ENCODE measurements around the gene ST3GAL3. TPM values are rescaled to one million over a fixed set of nuclear protein-coding genes. Genes with fewer than 3 reads are reported as not detected.

ST3GAL3 gene
- total RNA-seq, 2 donors from 2014 or later: 13.8 to 35.0 TPM

DNA sequence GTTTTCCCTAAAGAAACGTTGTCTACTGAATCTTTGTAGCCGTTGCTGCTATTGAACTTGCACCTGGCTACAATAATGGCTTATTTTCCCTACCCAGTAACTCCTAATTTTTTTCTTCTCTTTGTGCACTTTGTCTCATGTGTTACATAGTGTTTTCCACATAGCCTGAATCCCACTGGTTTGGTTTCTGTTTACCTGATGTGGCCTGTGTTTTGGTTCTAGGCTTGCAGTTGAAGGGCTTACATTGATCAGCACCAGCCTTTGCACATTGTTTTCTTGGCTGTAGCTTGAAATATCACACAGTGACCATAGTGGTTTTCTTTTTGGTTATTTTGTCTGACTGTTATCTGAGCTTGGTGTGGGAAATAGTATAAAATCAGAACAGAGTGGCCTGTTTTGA is 29.5 kb downstream of the ST3GAL3 start:
- TF ChIP-seq, protein P1, sequence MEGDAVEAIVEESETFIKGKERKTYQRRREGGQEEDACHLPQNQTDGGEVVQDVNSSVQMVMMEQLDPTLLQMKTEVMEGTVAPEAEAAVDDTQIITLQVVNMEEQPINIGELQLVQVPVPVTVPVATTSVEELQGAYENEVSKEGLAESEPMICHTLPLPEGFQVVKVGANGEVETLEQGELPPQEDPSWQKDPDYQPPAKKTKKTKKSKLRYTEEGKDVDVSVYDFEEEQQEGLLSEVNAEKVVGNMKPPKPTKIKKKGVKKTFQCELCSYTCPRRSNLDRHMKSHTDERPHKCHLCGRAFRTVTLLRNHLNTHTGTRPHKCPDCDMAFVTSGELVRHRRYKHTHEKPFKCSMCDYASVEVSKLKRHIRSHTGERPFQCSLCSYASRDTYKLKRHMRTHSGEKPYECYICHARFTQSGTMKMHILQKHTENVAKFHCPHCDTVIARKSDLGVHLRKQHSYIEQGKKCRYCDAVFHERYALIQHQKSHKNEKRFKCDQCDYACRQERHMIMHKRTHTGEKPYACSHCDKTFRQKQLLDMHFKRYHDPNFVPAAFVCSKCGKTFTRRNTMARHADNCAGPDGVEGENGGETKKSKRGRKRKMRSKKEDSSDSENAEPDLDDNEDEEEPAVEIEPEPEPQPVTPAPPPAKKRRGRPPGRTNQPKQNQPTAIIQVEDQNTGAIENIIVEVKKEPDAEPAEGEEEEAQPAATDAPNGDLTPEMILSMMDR (IDR thresholded peaks at IDR 0.05): no peak
- TF ChIP-seq POLR2AphosphoS5 (IDR thresholded peaks at IDR 0.05): no peak
- TF ChIP-seq POLR2A (IDR thresholded peaks at IDR 0.05): no peak

DNA sequence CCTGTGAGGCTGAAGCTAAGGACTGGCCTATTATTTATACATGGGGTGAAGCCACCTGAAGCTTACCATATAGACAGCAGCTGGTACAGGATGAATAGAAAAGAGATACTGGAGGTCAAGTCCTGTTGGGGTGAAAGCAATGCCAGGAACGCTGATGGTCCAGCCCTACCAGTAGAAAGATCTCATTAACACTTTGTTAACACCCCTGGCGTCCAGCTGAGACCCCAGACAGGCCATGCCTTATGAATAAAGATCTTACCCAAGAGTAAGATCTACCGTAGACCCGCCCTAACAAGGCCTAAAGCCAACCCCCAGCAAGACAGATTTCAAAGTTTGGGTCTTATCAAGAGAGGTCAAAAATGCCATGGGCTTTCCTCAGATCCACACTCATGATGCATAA is 34.7 kb downstream of the ST3GAL3 start:
- no peaks in the 10 kb centered on the region for H3K27me3 ChIP-seq (replicated peaks; ENCODE audit: insufficient read depth)
- DNase-seq (ENCODE audit: low spot score): no peak
- no peaks in the 10 kb centered on the region for H3K9me3 ChIP-seq
- TF ChIP-seq, protein P1 (IDR thresholded peaks at IDR 0.05): no peak
- no peak for TF ChIP-seq POLR2AphosphoS5 (IDR thresholded peaks at IDR 0.05)
- no peak overlapping the region for H3K4me3 ChIP-seq
- H3K4me1 ChIP-seq (replicated peaks): no peaks in the 10 kb centered on the region
- H3K27ac ChIP-seq: no peak overlapping the region
- intact Hi-C loops (cut with DNase I): no loop called here
- WGBS: 94% methylated on average over 4 of the region's 4 CpGs
- no peaks in the 10 kb centered on the region for H3K36me3 ChIP-seq

More for the DNA sequence above, 29.5 kb downstream of the ST3GAL3 start:
- H3K27ac ChIP-seq: no peak overlapping the region
- H3K27me3 ChIP-seq (replicated peaks; ENCODE audit: insufficient read depth): no peaks in the 10 kb centered on the region
- H3K4me1 ChIP-seq (replicated peaks): no peaks in the 10 kb centered on the region
- no peak overlapping the region for H3K4me3 ChIP-seq
- no peak for DNase-seq (ENCODE audit: low spot score)
- no peaks in the 10 kb centered on the region for H3K9me3 ChIP-seq
- intact Hi-C loops (cut with DNase I): no loop called here
- WGBS: 65% methylated on average over 2 of the region's 2 CpGs
- H3K36me3 ChIP-seq: no peaks in the 10 kb centered on the region

DNA sequence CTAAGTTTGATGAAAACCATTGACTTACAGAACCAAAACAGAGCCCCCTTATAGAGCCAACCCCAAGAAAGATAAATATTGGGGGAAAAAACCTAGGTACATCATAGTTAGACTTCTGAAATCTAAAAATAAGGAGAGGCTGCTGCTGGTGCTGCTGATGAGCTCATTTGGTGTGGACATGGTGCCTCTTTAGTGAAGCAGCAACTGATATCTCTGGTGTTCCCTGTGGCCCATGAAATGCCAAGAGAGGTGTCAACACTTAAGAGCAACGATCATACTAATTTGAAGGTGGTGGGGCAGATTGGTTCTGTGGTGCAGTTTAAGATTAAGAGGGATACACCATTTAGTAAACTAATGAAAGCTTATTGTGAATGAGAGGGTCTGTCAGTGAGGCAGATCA is 35.9 kb downstream of the ST3GAL3 start:
- Histone ChIP-seq H3K27ac (no peak overlapping the region), H3K4me1 (replicated peaks) (no peaks in the 10 kb centered on the region), H3K36me3 (no peaks in the 10 kb centered on the region), H3K9me3 (no peaks in the 10 kb centered on the region), H3K4me3 (no peak overlapping the region), H3K27me3 (replicated peaks; ENCODE audit: insufficient read depth) (no peaks in the 10 kb centered on the region)
- 75% methylated on average over 1 of the region's 1 CpG for WGBS
- intact Hi-C loops (cut with DNase I): no loop called here
- no peak for DNase-seq (ENCODE audit: low spot score)
- TF ChIP-seq POLR2AphosphoS5 (IDR thresholded peaks at IDR 0.05) (no peak), POLR2A (IDR thresholded peaks at IDR 0.05) (no peak)
- TF ChIP-seq, protein P1 (IDR thresholded peaks at IDR 0.05): no peak

DNA sequence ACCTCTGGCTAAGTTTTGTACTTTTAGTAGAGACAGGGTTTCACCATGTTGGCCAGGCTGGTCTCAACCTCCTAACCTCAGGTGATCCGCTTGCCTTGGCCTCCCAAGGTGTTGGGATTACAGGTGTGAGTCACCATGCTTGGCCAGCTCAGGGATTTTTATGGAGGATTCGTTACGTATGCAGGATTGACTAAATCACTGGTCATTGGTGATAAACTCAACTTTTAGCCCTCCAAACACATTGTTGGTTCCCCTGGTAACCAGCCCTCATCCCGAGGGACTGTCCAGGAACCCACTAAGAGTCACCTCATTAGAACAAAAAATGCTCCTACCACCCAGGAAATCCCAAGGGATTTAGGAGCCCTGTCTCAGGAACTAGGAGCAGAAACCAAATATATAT is 40.4 kb downstream of the ST3GAL3 start:
- intact Hi-C loops (cut with DNase I): no loop called here
- H3K27me3 ChIP-seq (replicated peaks; ENCODE audit: insufficient read depth): no peaks in the 10 kb centered on the region
- H3K27ac ChIP-seq: no peak overlapping the region
- H3K36me3 ChIP-seq: no peaks in the 10 kb centered on the region
- H3K9me3 ChIP-seq: no peaks in the 10 kb centered on the region
- no peaks in the 10 kb centered on the region for H3K4me1 ChIP-seq (replicated peaks)
- TF ChIP-seq POLR2AphosphoS5 (IDR thresholded peaks at IDR 0.05): no peak
- TF ChIP-seq POLR2A (IDR thresholded peaks at IDR 0.05): no peak
- TF ChIP-seq, protein P1 (IDR thresholded peaks at IDR 0.05): no peak
- WGBS: 94% methylated on average over 4 of the region's 4 CpGs
- no peak for DNase-seq (ENCODE audit: low spot score)
- H3K4me3 ChIP-seq: no peak overlapping the region

DNA sequence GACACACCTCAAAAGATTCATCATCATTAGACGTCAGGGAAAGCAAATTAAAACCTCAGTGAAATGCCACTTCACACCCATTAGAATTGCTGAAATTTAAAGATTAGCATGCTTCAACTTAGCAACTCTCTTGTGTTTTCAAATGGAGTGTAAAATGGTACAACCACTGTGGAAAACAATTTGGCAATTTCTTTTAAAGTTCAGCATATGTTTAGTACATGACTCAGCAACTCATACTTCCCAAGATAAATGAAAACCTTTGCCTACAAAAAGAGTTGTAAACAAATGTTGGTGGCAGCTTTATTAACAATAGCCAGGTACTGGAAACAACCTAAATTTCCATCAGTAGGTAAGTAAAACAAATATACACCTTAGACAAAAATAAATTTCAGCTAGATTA is 42.7 kb downstream of the ST3GAL3 start:
- TF ChIP-seq, protein P1 (IDR thresholded peaks at IDR 0.05): no peak
- no peak for TF ChIP-seq POLR2AphosphoS5 (IDR thresholded peaks at IDR 0.05)
- TF ChIP-seq POLR2A (IDR thresholded peaks at IDR 0.05): no peak
- WGBS: 93% methylated on average over 1 of the region's 1 CpG
- Histone ChIP-seq H3K4me3 (no peak overlapping the region), H3K4me1 (replicated peaks) (no peaks in the 10 kb centered on the region), H3K27me3 (replicated peaks; ENCODE audit: insufficient read depth) (no peaks in the 10 kb centered on the region), H3K9me3 (no peaks in the 10 kb centered on the region), H3K27ac (no peak overlapping the region), H3K36me3 (no peaks in the 10 kb centered on the region)
- intact Hi-C loops (cut with DNase I): no loop called here
- no peak for DNase-seq (ENCODE audit: low spot score)

All from prostate gland (tissue), 2 donors.